ENCODE results near the gene MIS18BP1. TPM values are rescaled to one million over a fixed set of nuclear protein-coding genes. Genes with fewer than 3 reads are reported as not detected.
A peak's percentile ranks its signal among the peaks of the same experiment; 100 is the strongest.

Gene MIS18BP1
- total and polyA plus RNA-seq, 9 of the 15 experiments (the other 6 are each of a cell fraction or from before 2014, with no cell fraction given): 5.0 to 29.1 (median 19.1) TPM

DNA sequence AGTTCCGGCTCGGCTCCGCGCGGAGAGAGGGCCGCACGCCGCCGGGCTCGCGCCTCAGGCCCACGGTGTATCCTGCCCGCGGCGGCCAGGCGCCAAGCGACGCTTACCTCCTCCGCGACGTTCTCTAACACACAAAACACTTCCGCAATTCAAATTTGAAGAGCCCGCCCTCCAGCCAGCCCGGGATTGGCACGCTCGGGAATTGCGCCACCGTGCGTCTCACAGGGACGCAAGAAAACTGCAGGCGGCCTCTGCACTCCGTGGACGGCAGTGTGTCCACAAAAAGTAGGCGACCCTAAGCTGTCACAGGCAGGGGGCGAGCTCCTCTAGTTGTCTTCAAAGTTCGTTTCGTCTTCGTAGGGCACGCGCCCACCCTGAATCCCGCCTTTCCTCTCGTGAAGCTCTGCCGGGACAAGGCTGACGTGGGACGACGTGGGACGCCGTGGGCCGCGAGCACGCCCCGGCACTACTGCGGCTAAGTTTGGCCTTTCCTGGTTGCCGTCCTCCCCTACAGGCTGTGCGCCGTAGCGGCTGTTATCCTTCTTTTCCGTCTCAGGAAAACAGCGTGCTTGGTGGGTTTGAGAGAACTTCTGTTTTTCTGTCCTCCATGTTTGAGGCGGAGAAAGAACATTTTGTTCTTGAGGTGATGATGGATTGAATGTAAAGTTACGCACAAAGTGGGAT, at the start of gene MIS18BP1 (continued):
- no peak for TF ChIP-seq STAT5B (CRISPR knock-in tag; IDR thresholded peaks at IDR 0.05)
- TF ChIP-seq ZNF57 (CRISPR knock-in tag; IDR thresholded peaks at IDR 0.05): no peak
- TF ChIP-seq FOXP1 (CRISPR knock-in tag; IDR thresholded peaks at IDR 0.05): peak; percentile 55; the same call in 1 of the 2 replicates
- peak; percentile 75 for TF ChIP-seq POLR2A (conservative IDR thresholded peaks at IDR 0.05)
- TF ChIP-seq, protein P1, sequence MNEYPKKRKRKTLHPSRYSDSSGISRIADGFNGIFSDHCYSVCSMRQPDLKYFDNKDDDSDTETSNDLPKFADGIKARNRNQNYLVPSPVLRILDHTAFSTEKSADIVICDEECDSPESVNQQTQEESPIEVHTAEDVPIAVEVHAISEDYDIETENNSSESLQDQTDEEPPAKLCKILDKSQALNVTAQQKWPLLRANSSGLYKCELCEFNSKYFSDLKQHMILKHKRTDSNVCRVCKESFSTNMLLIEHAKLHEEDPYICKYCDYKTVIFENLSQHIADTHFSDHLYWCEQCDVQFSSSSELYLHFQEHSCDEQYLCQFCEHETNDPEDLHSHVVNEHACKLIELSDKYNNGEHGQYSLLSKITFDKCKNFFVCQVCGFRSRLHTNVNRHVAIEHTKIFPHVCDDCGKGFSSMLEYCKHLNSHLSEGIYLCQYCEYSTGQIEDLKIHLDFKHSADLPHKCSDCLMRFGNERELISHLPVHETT (CRISPR knock-in tag; conservative IDR thresholded peaks at IDR 0.05 in 1 of 2, IDR thresholded peaks at IDR 0.05 in 1 of 2): no peak
- TF ChIP-seq FOXM1 (IDR thresholded peaks at IDR 0.05; ENCODE audit: low read depth): peak; percentile 94
- no peak; the same call in 1 of the 2 replicates for TF ChIP-seq FOXM1 (CRISPR knock-in tag; IDR thresholded peaks at IDR 0.05; ENCODE audit: low read depth)
- no peak for TF ChIP-seq ZNF175 (CRISPR knock-in tag; IDR thresholded peaks at IDR 0.05; ENCODE audit: low read depth)
- TF ChIP-seq, protein P2, sequence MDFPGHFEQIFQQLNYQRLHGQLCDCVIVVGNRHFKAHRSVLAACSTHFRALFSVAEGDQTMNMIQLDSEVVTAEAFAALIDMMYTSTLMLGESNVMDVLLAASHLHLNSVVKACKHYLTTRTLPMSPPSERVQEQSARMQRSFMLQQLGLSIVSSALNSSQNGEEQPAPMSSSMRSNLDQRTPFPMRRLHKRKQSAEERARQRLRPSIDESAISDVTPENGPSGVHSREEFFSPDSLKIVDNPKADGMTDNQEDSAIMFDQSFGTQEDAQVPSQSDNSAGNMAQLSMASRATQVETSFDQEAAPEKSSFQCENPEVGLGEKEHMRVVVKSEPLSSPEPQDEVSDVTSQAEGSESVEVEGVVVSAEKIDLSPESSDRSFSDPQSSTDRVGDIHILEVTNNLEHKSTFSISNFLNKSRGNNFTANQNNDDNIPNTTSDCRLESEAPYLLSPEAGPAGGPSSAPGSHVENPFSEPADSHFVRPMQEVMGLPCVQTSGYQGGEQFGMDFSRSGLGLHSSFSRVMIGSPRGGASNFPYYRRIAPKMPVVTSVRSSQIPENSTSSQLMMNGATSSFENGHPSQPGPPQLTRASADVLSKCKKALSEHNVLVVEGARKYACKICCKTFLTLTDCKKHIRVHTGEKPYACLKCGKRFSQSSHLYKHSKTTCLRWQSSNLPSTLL (IDR thresholded peaks at IDR 0.05): no peak
- no peak for TF ChIP-seq RHOXF2B (CRISPR knock-in tag; conservative IDR thresholded peaks at IDR 0.05)
- no peak for TF ChIP-seq ZC3H11A (IDR thresholded peaks at IDR 0.05; ENCODE audit: low read depth, low read length)
- TF ChIP-seq, protein P3, sequence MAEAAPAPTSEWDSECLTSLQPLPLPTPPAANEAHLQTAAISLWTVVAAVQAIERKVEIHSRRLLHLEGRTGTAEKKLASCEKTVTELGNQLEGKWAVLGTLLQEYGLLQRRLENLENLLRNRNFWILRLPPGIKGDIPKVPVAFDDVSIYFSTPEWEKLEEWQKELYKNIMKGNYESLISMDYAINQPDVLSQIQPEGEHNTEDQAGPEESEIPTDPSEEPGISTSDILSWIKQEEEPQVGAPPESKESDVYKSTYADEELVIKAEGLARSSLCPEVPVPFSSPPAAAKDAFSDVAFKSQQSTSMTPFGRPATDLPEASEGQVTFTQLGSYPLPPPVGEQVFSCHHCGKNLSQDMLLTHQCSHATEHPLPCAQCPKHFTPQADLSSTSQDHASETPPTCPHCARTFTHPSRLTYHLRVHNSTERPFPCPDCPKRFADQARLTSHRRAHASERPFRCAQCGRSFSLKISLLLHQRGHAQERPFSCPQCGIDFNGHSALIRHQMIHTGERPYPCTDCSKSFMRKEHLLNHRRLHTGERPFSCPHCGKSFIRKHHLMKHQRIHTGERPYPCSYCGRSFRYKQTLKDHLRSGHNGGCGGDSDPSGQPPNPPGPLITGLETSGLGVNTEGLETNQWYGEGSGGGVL (CRISPR knock-in tag; IDR thresholded peaks at IDR 0.05): no peak
- TF ChIP-seq U2AF1 (optimal IDR thresholded peaks at IDR 0.05; ENCODE audit: low read depth, low read length): no peak
- no peak for TF ChIP-seq ZFP1 (CRISPR knock-in tag; IDR thresholded peaks at IDR 0.05)
- no peak for TF ChIP-seq NCOA2 (IDR thresholded peaks at IDR 0.05; ENCODE audit: partially characterized antibody in 2 of 2)
- TF ChIP-seq NR2F6 (CRISPR knock-in tag; IDR thresholded peaks at IDR 0.05): no peak
- TF ChIP-seq SMARCA5 (IDR thresholded peaks at IDR 0.05): no peak
- TF ChIP-seq ERF (CRISPR knock-in tag; IDR thresholded peaks at IDR 0.05): no peak
- TF ChIP-seq BRD9 (IDR thresholded peaks at IDR 0.05; ENCODE audit: low read depth, partially characterized antibody): no peak
- TF ChIP-seq ZNF766 (CRISPR knock-in tag; conservative IDR thresholded peaks at IDR 0.05): no peak
- TF ChIP-seq, protein P4, sequence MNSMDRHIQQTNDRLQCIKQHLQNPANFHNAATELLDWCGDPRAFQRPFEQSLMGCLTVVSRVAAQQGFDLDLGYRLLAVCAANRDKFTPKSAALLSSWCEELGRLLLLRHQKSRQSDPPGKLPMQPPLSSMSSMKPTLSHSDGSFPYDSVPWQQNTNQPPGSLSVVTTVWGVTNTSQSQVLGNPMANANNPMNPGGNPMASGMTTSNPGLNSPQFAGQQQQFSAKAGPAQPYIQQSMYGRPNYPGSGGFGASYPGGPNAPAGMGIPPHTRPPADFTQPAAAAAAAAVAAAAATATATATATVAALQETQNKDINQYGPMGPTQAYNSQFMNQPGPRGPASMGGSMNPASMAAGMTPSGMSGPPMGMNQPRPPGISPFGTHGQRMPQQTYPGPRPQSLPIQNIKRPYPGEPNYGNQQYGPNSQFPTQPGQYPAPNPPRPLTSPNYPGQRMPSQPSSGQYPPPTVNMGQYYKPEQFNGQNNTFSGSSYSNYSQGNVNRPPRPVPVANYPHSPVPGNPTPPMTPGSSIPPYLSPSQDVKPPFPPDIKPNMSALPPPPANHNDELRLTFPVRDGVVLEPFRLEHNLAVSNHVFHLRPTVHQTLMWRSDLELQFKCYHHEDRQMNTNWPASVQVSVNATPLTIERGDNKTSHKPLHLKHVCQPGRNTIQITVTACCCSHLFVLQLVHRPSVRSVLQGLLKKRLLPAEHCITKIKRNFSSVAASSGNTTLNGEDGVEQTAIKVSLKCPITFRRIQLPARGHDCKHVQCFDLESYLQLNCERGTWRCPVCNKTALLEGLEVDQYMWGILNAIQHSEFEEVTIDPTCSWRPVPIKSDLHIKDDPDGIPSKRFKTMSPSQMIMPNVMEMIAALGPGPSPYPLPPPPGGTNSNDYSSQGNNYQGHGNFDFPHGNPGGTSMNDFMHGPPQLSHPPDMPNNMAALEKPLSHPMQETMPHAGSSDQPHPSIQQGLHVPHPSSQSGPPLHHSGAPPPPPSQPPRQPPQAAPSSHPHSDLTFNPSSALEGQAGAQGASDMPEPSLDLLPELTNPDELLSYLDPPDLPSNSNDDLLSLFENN (IDR thresholded peaks at IDR 0.05; ENCODE audit: low read depth in 2 of 2, low read length in 2 of 2): no peak

Measured in K562 (cell line).